ENCODE measurements around the gene SAXO1. TPM values are rescaled to one million over a fixed set of nuclear protein-coding genes. Genes with fewer than 3 reads are reported as not detected.

Gene SAXO1
- total RNA-seq, 1 donor from 2014 or later: 0.15 TPM

DNA sequence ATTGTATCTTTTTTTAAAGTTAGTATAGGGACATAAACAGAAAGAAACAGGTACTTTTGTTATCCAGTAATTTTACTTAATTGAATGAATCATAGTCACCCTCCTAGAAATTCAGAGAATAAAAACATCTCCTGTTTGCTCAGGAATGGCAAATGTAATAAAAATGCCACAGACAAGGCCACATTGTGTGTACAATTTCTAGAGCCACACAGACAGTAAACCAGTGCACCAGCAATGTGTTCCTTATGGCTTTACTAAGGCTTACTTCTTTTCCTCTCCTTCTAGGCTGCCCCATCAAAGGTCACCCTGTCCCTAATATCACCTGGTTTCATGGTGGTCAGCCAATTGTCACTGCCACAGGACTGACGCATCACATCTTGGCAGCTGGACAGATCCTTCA lies 145.5 kb downstream of the SAXO1 start:
- no peaks in the 10 kb centered on the region for H3K9me3 ChIP-seq
- H3K27me3 ChIP-seq (ENCODE audit: low read depth): no peaks in the 10 kb centered on the region
- no peak overlapping the region for H3K4me3 ChIP-seq
- H3K27ac ChIP-seq: no peak overlapping the region
- no peak for DNase-seq
- no peaks in the 10 kb centered on the region for H3K4me1 ChIP-seq
- intact Hi-C loops (cut with DNase I): no loop called here
- TF ChIP-seq, protein P1, sequence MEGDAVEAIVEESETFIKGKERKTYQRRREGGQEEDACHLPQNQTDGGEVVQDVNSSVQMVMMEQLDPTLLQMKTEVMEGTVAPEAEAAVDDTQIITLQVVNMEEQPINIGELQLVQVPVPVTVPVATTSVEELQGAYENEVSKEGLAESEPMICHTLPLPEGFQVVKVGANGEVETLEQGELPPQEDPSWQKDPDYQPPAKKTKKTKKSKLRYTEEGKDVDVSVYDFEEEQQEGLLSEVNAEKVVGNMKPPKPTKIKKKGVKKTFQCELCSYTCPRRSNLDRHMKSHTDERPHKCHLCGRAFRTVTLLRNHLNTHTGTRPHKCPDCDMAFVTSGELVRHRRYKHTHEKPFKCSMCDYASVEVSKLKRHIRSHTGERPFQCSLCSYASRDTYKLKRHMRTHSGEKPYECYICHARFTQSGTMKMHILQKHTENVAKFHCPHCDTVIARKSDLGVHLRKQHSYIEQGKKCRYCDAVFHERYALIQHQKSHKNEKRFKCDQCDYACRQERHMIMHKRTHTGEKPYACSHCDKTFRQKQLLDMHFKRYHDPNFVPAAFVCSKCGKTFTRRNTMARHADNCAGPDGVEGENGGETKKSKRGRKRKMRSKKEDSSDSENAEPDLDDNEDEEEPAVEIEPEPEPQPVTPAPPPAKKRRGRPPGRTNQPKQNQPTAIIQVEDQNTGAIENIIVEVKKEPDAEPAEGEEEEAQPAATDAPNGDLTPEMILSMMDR (IDR thresholded peaks at IDR 0.05): no peak
- H3K36me3 ChIP-seq: no peaks in the 10 kb centered on the region
- no peak for ATAC-seq

DNA sequence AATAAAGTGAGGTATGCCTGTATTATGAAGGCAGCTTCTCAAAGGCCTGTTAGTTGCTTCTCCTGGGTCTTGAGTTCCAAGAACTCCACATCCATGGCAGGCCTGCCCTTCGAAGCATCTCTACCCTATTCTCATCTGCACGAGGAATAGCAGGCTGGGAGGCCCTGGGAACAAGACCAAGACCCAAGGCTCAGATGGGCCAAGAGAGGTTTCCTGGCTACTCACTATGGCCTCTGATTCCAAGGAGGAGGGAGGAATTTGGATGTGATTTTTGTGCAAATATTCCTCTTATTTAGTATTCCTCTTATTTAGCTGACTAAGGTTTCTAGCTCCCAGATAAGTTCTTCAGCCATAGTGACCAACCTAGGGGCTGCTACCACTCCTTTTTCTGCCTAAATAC lies 151.3 kb downstream of the SAXO1 start:
- no peak overlapping the region for H3K4me3 ChIP-seq

DNA sequence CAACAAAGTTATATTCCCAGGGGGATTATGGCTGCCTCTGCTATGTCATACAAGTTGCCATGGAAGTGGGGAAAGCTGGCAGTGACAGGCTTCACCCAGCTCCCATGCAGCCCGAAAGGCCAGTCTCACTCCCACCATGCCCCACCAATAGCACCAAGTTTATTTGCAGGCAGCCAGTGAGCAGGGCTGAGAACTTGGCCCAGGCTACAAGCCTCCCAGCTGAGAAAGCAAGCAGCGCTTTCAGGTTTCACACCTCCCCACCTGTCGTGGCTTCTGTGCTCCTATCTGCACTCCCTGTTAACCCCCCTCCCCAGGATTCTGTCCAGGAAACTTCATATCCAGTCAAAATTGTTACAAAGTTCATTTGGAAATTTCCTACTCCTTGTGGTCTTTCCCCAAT lies 155.0 kb downstream of the SAXO1 start:
- ATAC-seq: no peak
- TF ChIP-seq, protein P1 (IDR thresholded peaks at IDR 0.05): no peak
- Histone ChIP-seq H3K4me1 (no peaks in the 10 kb centered on the region), H3K9me3 (no peaks in the 10 kb centered on the region), H3K4me3 (no peak overlapping the region), H3K27ac (no peak overlapping the region), H3K36me3 (no peaks in the 10 kb centered on the region), H3K27me3 (ENCODE audit: low read depth) (no peaks in the 10 kb centered on the region)
- intact Hi-C loops (cut with DNase I): no loop called here
- no peak for DNase-seq

More for the DNA sequence above, 151.3 kb downstream of the SAXO1 start:
- no peaks in the 10 kb centered on the region for H3K36me3 ChIP-seq
- no peak overlapping the region for H3K27ac ChIP-seq
- no peaks in the 10 kb centered on the region for H3K9me3 ChIP-seq
- ATAC-seq (no peak), DNase-seq (no peak)
- H3K27me3 ChIP-seq (ENCODE audit: low read depth): no peaks in the 10 kb centered on the region
- intact Hi-C loops (cut with DNase I): no loop called here
- TF ChIP-seq, protein P1 (IDR thresholded peaks at IDR 0.05): no peak
- H3K4me1 ChIP-seq: no peaks in the 10 kb centered on the region

Other genes with a start within 250 kb of the SAXO1 start
- 74.2 TPM for gene RRAGA, start 16.2 kb upstream of the SAXO1 start, total RNA-seq
- 7.5 TPM for gene HAUS6, start 69.7 kb upstream of the SAXO1 start, total RNA-seq
- 241 TPM for gene PLIN2, start 94.3 kb upstream of the SAXO1 start, total RNA-seq
- gene DENND4C, start 197.5 kb upstream of the SAXO1 start, total RNA-seq: 105 TPM